Cardiac muscle cell (in vitro differentiated cells and primary cell): ENCODE measurements around the gene SMC3. TPM values are rescaled to one million over a fixed set of nuclear protein-coding genes. Genes with fewer than 3 reads are reported as not detected.
A peak's percentile ranks its signal among the peaks of the same experiment; 100 is the strongest.

Experiments
- DNase-seq, 2 donors: peaks; one replicate each; pipeline versions ENCODE4 v3.0.0 to v3.0.0-alpha.2; 2010 to 2017; ENCODE audit warnings: low read depth in 1 of 2, low spot score in 1 of 2
- H3K27ac ChIP-seq: fragments of 200-600 bp; sonication (generic); 2 replicates; pipeline ENCODE4 v1.5.1; 2016
- H3K27me3 ChIP-seq: fragments of 200-600 bp; sonication (generic); 2 replicates; pipeline ENCODE4 v1.6.0; 2016; ENCODE audit warnings: control low read depth
- H3K36me3 ChIP-seq: fragments of 200-600 bp; sonication (generic); 2 replicates; pipeline ENCODE4 v1.5.1; 2016; ENCODE audit warnings: control low read depth
- H3K4me1 ChIP-seq: fragments of 200-600 bp; sonication (generic); 2 replicates; pipeline ENCODE4 v1.8.1; 2017; ENCODE audit warnings: low read depth, mild to moderate bottlenecking, mixed run types
- H3K4me3 ChIP-seq: fragments of 200-600 bp; sonication (generic); 2 replicates; pipeline ENCODE4 v1.5.1; 2016; ENCODE audit warnings: mild to moderate bottlenecking
- H3K9me3 ChIP-seq: fragments of 200-600 bp; sonication (generic); 2 replicates; pipeline ENCODE4 v1.5.1; 2017; ENCODE audit warnings: low read depth, mild to moderate bottlenecking, control low read depth
- CTCF ChIP-seq: IDR thresholded peaks from 2 replicates; pipeline ENCODE4 v1.5.1; 2012; ENCODE audit warnings: low read depth, mild to moderate bottlenecking, low read length
- polyA plus RNA-seq: library from polyadenylated mRNA; unstranded; fragments of >200 nt; fragmentation: Nextera tagmentation; extraction: Ambion mirVana; gene quantifications from 2 replicates; pipeline ENCODE4 v1.2.1, GENCODE V29; 2016
- total RNA-seq: library from RNA; depleted of rRNA; stranded (reverse); fragments of >200 nt; gene quantifications from 2 replicates; pipeline ENCODE4 v1.2.3, GENCODE V29; 2016

SMC3 gene
- total and polyA plus RNA-seq, 2 experiments from 2014 or later = 40.7 to 81.5 TPM

DNA sequence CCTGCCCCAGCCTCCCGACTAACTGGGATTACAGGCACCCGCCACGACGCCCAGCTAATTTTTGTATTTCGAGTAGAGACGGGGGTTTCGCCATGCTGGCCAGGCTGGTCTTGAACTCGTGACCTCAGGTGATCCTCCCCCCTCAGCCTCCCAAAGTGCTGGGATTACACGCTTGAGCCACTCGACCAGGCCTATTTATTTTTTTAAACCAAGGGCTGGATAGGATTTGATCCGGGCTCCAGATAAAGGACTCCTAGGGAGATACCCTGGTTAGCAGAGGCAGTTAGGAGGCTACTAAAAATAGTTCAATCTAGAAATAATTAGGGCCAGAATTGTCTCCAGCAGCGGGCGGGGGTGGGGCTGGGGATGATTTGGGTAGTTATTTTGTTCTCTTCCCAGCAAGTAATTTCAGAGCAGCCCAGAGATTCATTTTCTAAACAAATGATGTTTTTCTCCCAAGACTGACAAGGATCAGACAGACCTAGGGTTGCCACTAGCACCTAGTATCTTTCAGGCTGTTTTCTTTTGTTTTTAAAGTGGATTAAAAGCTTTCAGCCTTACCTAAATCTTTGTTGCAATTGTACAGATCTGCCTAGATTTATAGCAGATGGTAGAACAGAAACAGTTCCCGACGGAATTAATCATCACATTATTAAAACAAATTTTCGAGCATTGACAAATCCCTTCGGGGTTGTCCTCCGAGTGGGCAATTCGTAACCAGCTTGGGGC is 859 bp upstream of the SMC3 start:
- Histone ChIP-seq H3K27me3 (no peaks in the 10 kb centered on the region), H3K4me3 (peak overlapping the region; percentile 84), H3K9me3 (no peaks in the 10 kb centered on the region), H3K36me3 (no peaks in the 10 kb centered on the region), H3K27ac (peak overlapping the region; percentile 99), H3K4me1 (peaks cover 16% of the 10 kb centered on the region)
- no peak for DNase-seq
- TF ChIP-seq CTCF = no peak

DNA sequence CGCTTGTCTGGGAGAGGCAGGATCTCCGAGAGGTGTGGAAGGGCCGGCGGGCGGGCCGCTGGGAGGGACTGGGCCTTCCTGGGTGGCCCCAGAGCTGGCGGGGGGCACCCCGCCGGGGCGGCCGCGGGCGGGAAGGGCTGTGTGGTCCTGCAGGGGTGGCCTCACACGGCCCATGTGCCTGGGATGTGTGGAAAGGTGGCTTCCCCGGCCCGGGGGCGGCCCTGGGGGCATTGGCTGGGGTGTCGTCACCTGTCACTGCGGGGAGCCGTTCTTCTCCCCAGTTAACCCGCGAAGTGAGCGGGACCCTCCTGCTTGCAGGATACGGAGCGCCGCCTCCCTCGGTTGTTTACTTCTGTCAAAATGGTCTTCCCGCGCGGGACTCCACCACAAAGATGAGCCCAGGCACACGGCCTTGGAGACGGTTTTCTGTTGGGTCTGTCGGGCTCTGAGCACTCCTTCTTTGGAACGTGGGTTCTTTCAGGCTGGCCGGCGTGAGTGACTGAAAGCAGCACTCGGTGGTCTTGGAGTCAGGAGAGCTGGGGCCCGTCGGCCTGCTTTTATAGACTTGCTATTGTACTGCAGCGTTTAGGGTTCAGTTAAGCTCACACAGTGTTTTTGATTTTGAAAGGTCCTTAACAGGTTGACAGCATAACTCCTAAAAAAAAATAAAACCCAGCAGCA is 700 bp downstream of the SMC3 start:
- Histone ChIP-seq H3K4me3 (peak overlapping the region; percentile 84), H3K4me1 (peaks cover 30% of the 10 kb centered on the region), H3K27ac (peak overlapping the region; percentile 99), H3K27me3 (no peaks in the 10 kb centered on the region), H3K9me3 (no peaks in the 10 kb centered on the region), H3K36me3 (no peaks in the 10 kb centered on the region)
- no peak for TF ChIP-seq CTCF
- DNase-seq = peak; percentile 21 to 77

- H3K4me1 ChIP-seq = peaks cover 30% of the 10 kb centered on the region
- DNase-seq = no peak
- no peaks in the 10 kb centered on the region for H3K9me3 ChIP-seq
- TF ChIP-seq CTCF = no peak
- peak overlapping the region; percentile 84 for H3K4me3 ChIP-seq
- no peaks in the 10 kb centered on the region for H3K36me3 ChIP-seq
- H3K27ac ChIP-seq = peak overlapping the region; percentile 99
- no peaks in the 10 kb centered on the region for H3K27me3 ChIP-seq
Measured at GRCh38 chr10:110569122-110569521, 1.6 kb downstream of the SMC3 start.

DNA sequence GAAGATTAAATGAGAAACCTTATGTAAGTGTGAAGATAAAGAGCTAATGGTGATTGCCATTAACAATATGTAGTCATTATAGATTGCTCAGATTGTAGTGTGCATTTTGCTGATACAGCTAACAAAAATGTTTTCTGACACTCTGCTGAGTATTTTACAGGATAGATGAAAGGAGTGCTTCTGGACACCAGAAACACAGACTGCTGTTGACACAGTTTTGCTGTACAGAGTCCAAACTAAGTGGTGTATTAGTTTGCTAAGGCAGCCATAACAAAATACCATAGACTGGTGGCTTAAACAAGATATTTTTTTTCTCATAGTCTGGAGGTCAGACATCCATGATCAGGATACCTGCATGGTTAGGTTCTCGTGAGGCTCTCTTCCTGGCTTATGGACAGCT is 2.2 kb downstream of the SMC3 start:
- Histone ChIP-seq H3K27ac (no peak overlapping the region), H3K27me3 (no peaks in the 10 kb centered on the region), H3K9me3 (no peaks in the 10 kb centered on the region), H3K36me3 (no peaks in the 10 kb centered on the region), H3K4me1 (peaks cover 30% of the 10 kb centered on the region), H3K4me3 (no peak overlapping the region)
- DNase-seq = no peak
- no peak for TF ChIP-seq CTCF

GRCh38 chr10:110571093-110571743 is 3.7 kb downstream of the SMC3 start:
- Histone ChIP-seq H3K27ac (no peak overlapping the region), H3K36me3 (peaks cover 8% of the 10 kb centered on the region), H3K9me3 (no peaks in the 10 kb centered on the region), H3K4me3 (no peak overlapping the region), H3K27me3 (no peaks in the 10 kb centered on the region), H3K4me1 (peaks cover 30% of the 10 kb centered on the region)
- TF ChIP-seq CTCF = no peak
- no peak for DNase-seq
